WTC11 (cell line): ENCODE measurements around the gene ANKRD53. TPM values are rescaled to one million over a fixed set of nuclear protein-coding genes. Genes with fewer than 3 reads are reported as not detected.

Experiments
- ATAC-seq: fragments of 200-7000 bp; cut with Tn5 transposase; 2 replicates; pipeline ENCODE4 v1.10.0; 2021; ENCODE audit warnings: mild to moderate bottlenecking, moderate library complexity
- CTCF ChIA-PET: fragments of 300-600 bp; sonication (Branson Sonifier 250); formaldehyde crosslinking; loops from one replicate; lab custom pipeline; 2021; ENCODE audit warnings: antibody characterized with exemption; lab: Charles Lee
- POLR2A ChIA-PET: fragments of 350-600 bp; sonication (Branson Sonifier 250); formaldehyde crosslinking; loops from one replicate; lab custom pipeline; 2021; ENCODE audit warnings: antibody characterized with exemption; lab: Charles Lee
- DNase-seq: peaks from one replicate; pipeline ENCODE4 v3.0.0; 2021; ENCODE audit warnings: low spot score
- H3K27ac Mint-ChIP-seq: 2 replicates; pipeline ENCODE4 v1.8.0; 2021; ENCODE audit warnings: mixed read lengths
- H3K27me3 Mint-ChIP-seq: 2 replicates; pipeline ENCODE4 v1.8.0; 2021; ENCODE audit warnings: low read depth, mild to moderate bottlenecking, moderate library complexity, mixed read lengths
- H3K36me3 Mint-ChIP-seq: 2 replicates; pipeline ENCODE4 v1.8.0; 2021; ENCODE audit warnings: mixed read lengths
- H3K4me1 Mint-ChIP-seq: 2 replicates; pipeline ENCODE4 v1.8.0; 2022; ENCODE audit warnings: mixed read lengths
- H3K4me3 Mint-ChIP-seq: 2 replicates; pipeline ENCODE4 v1.8.0; 2021; ENCODE audit warnings: mild to moderate bottlenecking, moderate library complexity, mixed read lengths
- H3K9me3 Mint-ChIP-seq: 2 replicates; pipeline ENCODE4 v1.8.0; 2021; ENCODE audit warnings: mixed read lengths
- ATF2 ChIP-seq: sonication (generic); formaldehyde crosslinking; IDR thresholded peaks from 2 replicates; pipeline ENCODE4 v1.8.1; 2022; ENCODE audit warnings: low read depth, missing genetic modification reagents, borderline replicate concordance
- CREB1 ChIP-seq: sonication (generic); formaldehyde crosslinking; IDR thresholded peaks from 2 replicates; pipeline ENCODE4 v1.8.0; 2023; ENCODE audit warnings: mild to moderate bottlenecking, missing genetic modification reagents
- CREM ChIP-seq: sonication (generic); formaldehyde crosslinking; IDR thresholded peaks from 2 replicates; pipeline ENCODE4 v1.8.1; 2022; ENCODE audit warnings: mild to moderate bottlenecking, missing genetic modification reagents, moderate library complexity
- FOXK1 ChIP-seq: sonication (generic); formaldehyde crosslinking; IDR thresholded peaks from 2 replicates; pipeline ENCODE4 v1.8.0; 2022; ENCODE audit warnings: mild to moderate bottlenecking, moderate library complexity, missing genetic modification reagents
- FOXP1 ChIP-seq: sonication (generic); formaldehyde crosslinking; IDR thresholded peaks from 2 replicates; pipeline ENCODE4 v1.8.0; 2022; ENCODE audit warnings: missing genetic modification reagents, mild to moderate bottlenecking, moderate library complexity, borderline replicate concordance
- GABPB1 ChIP-seq: sonication (generic); formaldehyde crosslinking; IDR thresholded peaks from 2 replicates; pipeline ENCODE4 v1.8.1; 2023; ENCODE audit warnings: mild to moderate bottlenecking, missing genetic modification reagents
- GRHL2 ChIP-seq: fragments of 250-450 bp; sonication (Bioruptor Pico); IDR thresholded peaks from 2 replicates; pipeline ENCODE4 v1.8.0; 2022; ENCODE audit warnings: mild to moderate bottlenecking, moderate library complexity; ENCODE audit not compliant: insufficient replicate concordance, severe bottlenecking
- HMGA2 ChIP-seq: fragments of 250-450 bp; sonication (Bioruptor Pico); IDR thresholded peaks from 2 replicates; pipeline ENCODE4 v1.4.0; 2021; ENCODE audit warnings: mild to moderate bottlenecking, moderate library complexity
- IRF2 ChIP-seq: sonication (generic); formaldehyde crosslinking; IDR thresholded peaks from 2 replicates; pipeline ENCODE4 v1.8.0; 2022; ENCODE audit warnings: low read depth, missing genetic modification reagents, borderline replicate concordance
- JAZF1 ChIP-seq: fragments of 250-450 bp; sonication (Bioruptor Pico); IDR thresholded peaks from 2 replicates; pipeline ENCODE4 v1.9.0; 2021; ENCODE audit warnings: moderate library complexity, mild to moderate bottlenecking, inconsistent platforms
- MXD4 ChIP-seq: fragments of 250-450 bp; sonication (Bioruptor Pico); IDR thresholded peaks from 2 replicates; pipeline ENCODE4 v1.8.0; 2021; ENCODE audit warnings: mild to moderate bottlenecking, moderate library complexity, borderline replicate concordance
- RELA ChIP-seq: sonication (generic); formaldehyde crosslinking; IDR thresholded peaks from 2 replicates; pipeline ENCODE4 v1.8.1; 2022; ENCODE audit warnings: missing genetic modification reagents, mild to moderate bottlenecking, borderline replicate concordance
- RORB ChIP-seq: fragments of 250-450 bp; sonication (Bioruptor Pico); IDR thresholded peaks from 2 replicates; pipeline ENCODE4 v1.9.0; 2021; ENCODE audit warnings: mild to moderate bottlenecking
- USF2 ChIP-seq: sonication (generic); formaldehyde crosslinking; IDR thresholded peaks from 2 replicates; pipeline ENCODE4 v1.8.1; 2023; ENCODE audit warnings: mild to moderate bottlenecking, missing genetic modification reagents, moderate library complexity
- ZBTB21 ChIP-seq: sonication (generic); formaldehyde crosslinking; IDR thresholded peaks from 2 replicates; pipeline ENCODE4 v1.8.1; 2023; ENCODE audit warnings: mild to moderate bottlenecking, missing genetic modification reagents, borderline replicate concordance
- ZNF671 ChIP-seq: fragments of 250-450 bp; sonication (Bioruptor Pico); IDR thresholded peaks from 2 replicates; pipeline ENCODE4 v1.8.0; 2021; ENCODE audit warnings: mild to moderate bottlenecking
- total RNA-seq: library from RNA; stranded (reverse); gene quantifications from 3 replicates; pipeline ENCODE4 v1.2.3, GENCODE V29; 2021
- TF ChIP-seq, protein P1 (sequence below): sonication (generic); formaldehyde crosslinking; IDR thresholded peaks from 2 replicates; pipeline ENCODE4 v1.8.1; 2022; ENCODE audit warnings: mild to moderate bottlenecking, moderate library complexity, missing genetic modification reagents
- TF ChIP-seq, protein P2 (sequence below): fragments of 250-450 bp; sonication (Bioruptor Pico); IDR thresholded peaks from 2 replicates; pipeline ENCODE4 v1.9.0; 2021; ENCODE audit warnings: moderate library complexity, mild to moderate bottlenecking, inconsistent platforms, borderline replicate concordance
- TF ChIP-seq, protein P3 (sequence below): fragments of 250-450 bp; sonication (Bioruptor Pico); IDR thresholded peaks from 2 replicates; pipeline ENCODE4 v1.9.0; 2021; ENCODE audit warnings: mild to moderate bottlenecking
- TF ChIP-seq, protein P4 (sequence below): fragments of 250-450 bp; sonication (Bioruptor Pico); IDR thresholded peaks from 2 replicates; pipeline ENCODE4 v2.1.2; 2022; ENCODE audit warnings: mild to moderate bottlenecking, moderate library complexity
- TF ChIP-seq, protein P5 (sequence below): sonication (generic); formaldehyde crosslinking; IDR thresholded peaks from 2 replicates; pipeline ENCODE4 v1.8.0; 2023; ENCODE audit warnings: missing genetic modification reagents, mild to moderate bottlenecking, borderline replicate concordance

The ANKRD53 gene
- total RNA-seq, 1 experiment from 2014 or later: 0.81 TPM

DNA sequence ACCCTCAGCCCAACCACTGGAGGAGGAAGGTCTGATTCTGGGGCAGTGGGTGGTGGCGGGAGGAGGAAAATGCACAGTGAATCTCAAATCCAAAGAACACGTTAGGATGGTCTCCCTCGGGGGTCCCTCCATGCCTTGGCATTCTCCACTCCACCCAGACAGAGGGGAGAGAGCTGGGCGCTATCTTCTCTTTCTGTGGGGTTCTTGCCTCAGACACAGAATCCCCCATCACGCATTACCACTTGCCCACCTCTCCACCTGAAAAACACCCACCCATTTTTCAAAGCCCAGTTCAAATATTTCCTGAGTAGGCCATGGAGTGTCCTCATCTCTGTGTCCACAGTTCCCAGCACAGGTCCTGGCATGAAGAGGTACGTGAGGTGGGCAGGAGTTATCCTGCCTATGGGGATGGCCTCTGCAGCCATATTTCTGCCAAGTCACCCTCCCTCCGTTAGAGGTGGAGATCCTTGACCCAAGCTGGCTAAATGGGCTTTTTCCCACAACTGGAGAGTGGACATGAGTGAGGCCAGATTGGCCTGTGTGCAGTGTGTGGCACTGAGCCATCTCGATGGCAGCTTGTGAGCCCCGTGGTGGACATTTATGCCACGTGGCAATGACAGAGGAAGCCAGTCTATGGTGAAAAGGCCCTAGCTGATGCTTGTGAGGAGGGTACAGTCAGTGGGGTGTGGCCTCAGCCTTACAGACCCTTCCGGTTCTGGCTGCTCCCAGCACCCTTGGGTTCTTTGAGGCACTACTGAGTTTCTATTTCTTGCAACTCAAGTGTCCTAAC, 25.7 kb downstream of the ANKRD53 start:
- TF ChIP-seq RELA: no peak
- TF ChIP-seq, protein P1, sequence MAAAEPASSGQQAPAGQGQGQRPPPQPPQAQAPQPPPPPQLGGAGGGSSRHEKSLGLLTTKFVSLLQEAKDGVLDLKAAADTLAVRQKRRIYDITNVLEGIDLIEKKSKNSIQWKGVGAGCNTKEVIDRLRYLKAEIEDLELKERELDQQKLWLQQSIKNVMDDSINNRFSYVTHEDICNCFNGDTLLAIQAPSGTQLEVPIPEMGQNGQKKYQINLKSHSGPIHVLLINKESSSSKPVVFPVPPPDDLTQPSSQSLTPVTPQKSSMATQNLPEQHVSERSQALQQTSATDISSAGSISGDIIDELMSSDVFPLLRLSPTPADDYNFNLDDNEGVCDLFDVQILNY (CRISPR knock-in tag): no peak
- no peak for TF ChIP-seq JAZF1
- TF ChIP-seq GABPB1 (CRISPR knock-in tag): no peak
- no peak for TF ChIP-seq CREM (CRISPR knock-in tag)
- TF ChIP-seq ZBTB21 (CRISPR knock-in tag): no peak
- no peak for TF ChIP-seq IRF2
- TF ChIP-seq ZNF671 (CRISPR knock-in tag): no peak
- TF ChIP-seq HMGA2 (CRISPR knock-in tag): no peak
- no peak for TF ChIP-seq RORB (CRISPR knock-in tag)
- TF ChIP-seq, protein P2, sequence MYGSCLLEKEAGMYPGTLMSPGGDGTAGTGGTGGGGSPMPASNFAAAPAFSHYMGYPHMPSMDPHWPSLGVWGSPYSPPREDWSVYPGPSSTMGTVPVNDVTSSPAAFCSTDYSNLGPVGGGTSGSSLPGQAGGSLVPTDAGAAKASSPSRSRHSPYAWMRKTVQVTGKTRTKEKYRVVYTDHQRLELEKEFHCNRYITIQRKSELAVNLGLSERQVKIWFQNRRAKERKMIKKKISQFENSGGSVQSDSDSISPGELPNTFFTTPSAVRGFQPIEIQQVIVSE (CRISPR knock-in tag): no peak
- TF ChIP-seq, all 79 proteins: peak for 0
- Mint-ChIP-seq H3K4me1 (peaks cover 18% of the 10 kb centered on the region), H3K4me3 (no peak overlapping the region), H3K36me3 (no peaks in the 10 kb centered on the region), H3K27me3 (peaks cover 24% of the 10 kb centered on the region), H3K9me3 (no peaks in the 10 kb centered on the region; the same call in 1 of the 2 replicates), H3K27ac (no peak overlapping the region)
- ChIA-PET CTCF (no interaction called here), POLR2A (no interaction called here)
- no peak for DNase-seq
- ATAC-seq: no peak

DNA sequence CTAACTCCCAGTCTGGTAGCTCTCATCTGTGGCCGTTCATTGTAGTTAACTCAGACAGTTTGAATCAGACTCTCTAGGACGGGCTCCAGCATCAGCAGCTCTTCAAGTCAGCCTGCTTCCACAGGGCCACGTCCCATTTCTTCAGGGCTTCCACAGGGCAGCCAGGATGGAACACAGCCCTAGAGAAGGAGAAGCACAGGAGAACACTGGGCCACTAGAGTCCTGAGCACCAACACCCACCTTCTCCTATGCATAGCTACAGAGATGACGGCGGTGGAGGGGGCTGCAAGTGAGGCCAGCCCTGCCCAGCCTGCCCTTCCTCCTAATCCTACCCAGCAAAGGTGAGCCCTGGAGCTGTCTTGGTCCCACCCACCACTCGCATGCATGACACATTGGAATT, 26.4 kb downstream of the ANKRD53 start:
- ChIA-PET CTCF (no interaction called here), POLR2A (no interaction called here)
- Mint-ChIP-seq H3K4me3 (no peak overlapping the region), H3K27ac (no peak overlapping the region), H3K36me3 (no peaks in the 10 kb centered on the region), H3K9me3 (peaks cover 4% of the 10 kb centered on the region), H3K4me1 (peaks cover 18% of the 10 kb centered on the region), H3K27me3 (peaks cover 20% of the 10 kb centered on the region)
- no peak for ATAC-seq
- no peak for DNase-seq
- TF ChIP-seq ATF2 (CRISPR knock-in tag): no peak
- TF ChIP-seq, protein P3, sequence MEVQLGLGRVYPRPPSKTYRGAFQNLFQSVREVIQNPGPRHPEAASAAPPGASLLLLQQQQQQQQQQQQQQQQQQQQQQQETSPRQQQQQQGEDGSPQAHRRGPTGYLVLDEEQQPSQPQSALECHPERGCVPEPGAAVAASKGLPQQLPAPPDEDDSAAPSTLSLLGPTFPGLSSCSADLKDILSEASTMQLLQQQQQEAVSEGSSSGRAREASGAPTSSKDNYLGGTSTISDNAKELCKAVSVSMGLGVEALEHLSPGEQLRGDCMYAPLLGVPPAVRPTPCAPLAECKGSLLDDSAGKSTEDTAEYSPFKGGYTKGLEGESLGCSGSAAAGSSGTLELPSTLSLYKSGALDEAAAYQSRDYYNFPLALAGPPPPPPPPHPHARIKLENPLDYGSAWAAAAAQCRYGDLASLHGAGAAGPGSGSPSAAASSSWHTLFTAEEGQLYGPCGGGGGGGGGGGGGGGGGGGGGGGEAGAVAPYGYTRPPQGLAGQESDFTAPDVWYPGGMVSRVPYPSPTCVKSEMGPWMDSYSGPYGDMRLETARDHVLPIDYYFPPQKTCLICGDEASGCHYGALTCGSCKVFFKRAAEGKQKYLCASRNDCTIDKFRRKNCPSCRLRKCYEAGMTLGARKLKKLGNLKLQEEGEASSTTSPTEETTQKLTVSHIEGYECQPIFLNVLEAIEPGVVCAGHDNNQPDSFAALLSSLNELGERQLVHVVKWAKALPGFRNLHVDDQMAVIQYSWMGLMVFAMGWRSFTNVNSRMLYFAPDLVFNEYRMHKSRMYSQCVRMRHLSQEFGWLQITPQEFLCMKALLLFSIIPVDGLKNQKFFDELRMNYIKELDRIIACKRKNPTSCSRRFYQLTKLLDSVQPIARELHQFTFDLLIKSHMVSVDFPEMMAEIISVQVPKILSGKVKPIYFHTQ (CRISPR knock-in tag): no peak
- TF ChIP-seq GRHL2 (CRISPR knock-in tag): no peak
- TF ChIP-seq, protein P4, sequence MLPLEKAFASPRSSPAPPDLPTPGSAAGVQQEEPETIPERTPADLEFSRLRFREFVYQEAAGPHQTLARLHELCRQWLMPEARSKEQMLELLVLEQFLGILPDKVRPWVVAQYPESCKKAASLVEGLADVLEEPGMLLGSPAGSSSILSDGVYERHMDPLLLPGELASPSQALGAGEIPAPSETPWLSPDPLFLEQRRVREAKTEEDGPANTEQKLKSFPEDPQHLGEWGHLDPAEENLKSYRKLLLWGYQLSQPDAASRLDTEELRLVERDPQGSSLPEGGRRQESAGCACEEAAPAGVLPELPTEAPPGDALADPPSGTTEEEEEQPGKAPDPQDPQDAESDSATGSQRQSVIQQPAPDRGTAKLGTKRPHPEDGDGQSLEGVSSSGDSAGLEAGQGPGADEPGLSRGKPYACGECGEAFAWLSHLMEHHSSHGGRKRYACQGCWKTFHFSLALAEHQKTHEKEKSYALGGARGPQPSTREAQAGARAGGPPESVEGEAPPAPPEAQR (CRISPR knock-in tag): no peak
- TF ChIP-seq, protein P2 (CRISPR knock-in tag): no peak
- no peak for TF ChIP-seq USF2
- TF ChIP-seq FOXK1 (CRISPR knock-in tag): no peak
- no peak for TF ChIP-seq CREB1 (CRISPR knock-in tag)
- TF ChIP-seq RORB (CRISPR knock-in tag): no peak
- TF ChIP-seq, protein P5, sequence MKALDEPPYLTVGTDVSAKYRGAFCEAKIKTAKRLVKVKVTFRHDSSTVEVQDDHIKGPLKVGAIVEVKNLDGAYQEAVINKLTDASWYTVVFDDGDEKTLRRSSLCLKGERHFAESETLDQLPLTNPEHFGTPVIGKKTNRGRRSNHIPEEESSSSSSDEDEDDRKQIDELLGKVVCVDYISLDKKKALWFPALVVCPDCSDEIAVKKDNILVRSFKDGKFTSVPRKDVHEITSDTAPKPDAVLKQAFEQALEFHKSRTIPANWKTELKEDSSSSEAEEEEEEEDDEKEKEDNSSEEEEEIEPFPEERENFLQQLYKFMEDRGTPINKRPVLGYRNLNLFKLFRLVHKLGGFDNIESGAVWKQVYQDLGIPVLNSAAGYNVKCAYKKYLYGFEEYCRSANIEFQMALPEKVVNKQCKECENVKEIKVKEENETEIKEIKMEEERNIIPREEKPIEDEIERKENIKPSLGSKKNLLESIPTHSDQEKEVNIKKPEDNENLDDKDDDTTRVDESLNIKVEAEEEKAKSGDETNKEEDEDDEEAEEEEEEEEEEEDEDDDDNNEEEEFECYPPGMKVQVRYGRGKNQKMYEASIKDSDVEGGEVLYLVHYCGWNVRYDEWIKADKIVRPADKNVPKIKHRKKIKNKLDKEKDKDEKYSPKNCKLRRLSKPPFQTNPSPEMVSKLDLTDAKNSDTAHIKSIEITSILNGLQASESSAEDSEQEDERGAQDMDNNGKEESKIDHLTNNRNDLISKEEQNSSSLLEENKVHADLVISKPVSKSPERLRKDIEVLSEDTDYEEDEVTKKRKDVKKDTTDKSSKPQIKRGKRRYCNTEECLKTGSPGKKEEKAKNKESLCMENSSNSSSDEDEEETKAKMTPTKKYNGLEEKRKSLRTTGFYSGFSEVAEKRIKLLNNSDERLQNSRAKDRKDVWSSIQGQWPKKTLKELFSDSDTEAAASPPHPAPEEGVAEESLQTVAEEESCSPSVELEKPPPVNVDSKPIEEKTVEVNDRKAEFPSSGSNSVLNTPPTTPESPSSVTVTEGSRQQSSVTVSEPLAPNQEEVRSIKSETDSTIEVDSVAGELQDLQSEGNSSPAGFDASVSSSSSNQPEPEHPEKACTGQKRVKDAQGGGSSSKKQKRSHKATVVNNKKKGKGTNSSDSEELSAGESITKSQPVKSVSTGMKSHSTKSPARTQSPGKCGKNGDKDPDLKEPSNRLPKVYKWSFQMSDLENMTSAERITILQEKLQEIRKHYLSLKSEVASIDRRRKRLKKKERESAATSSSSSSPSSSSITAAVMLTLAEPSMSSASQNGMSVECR: no peak
- TF ChIP-seq MXD4 (CRISPR knock-in tag): no peak
- TF ChIP-seq FOXP1: no peak
